Ovary (tissue), 9 donors: ENCODE results near the gene LIMCH1. TPM values are rescaled to one million over a fixed set of nuclear protein-coding genes. Genes with fewer than 3 reads are reported as not detected.

Experiments used
- DNase-seq, 5 donors: peaks; one replicate each; pipeline ENCODE4 v3.0.0-alpha.2; 2019 to 2020
- H3K27ac ChIP-seq, 2 donors: fragments of 200-600 bp; one replicate each; pipeline versions ENCODE4 v1.5.1 to v1.8.0; 2019 to 2022
- H3K27me3 ChIP-seq: fragments of 200-600 bp; one replicate; pipeline ENCODE4 v1.8.0; 2022
- H3K36me3 ChIP-seq: fragments of 200-600 bp; sonication (generic); one replicate; pipeline ENCODE4 v1.5.1; 2019
- H3K4me1 ChIP-seq: one replicate; pipeline ENCODE4 v1.8.1; 2013; ENCODE audit warnings: mild to moderate bottlenecking, moderate library complexity; ENCODE audit not compliant: insufficient read depth
- H3K4me3 ChIP-seq: fragments of 200-600 bp; sonication (generic); one replicate; pipeline ENCODE4 v1.5.1; 2017
- H3K9me3 ChIP-seq, 2 donors: fragments of 200-600 bp in 1 of 2; sonication (generic) in 1 of 2; one replicate each; pipeline versions ENCODE4 v1.5.1 to v1.8.1; 2013 to 2019; ENCODE audit warnings: mild to moderate bottlenecking in 1 of 2, moderate library complexity in 1 of 2
- CTCF ChIP-seq, 3 donors: fragments of 450-650 bp in 2 of 3; fragments of 200-600 bp in 1 of 3; IDR thresholded peaks; one replicate each; pipeline versions ENCODE4 v1.5.1 to v1.8.0; 2016 to 2022; ENCODE audit warnings: antibody characterized with exemption in 3 of 3, mild to moderate bottlenecking in 1 of 3
- EP300 ChIP-seq: sonication (generic); formaldehyde crosslinking; IDR thresholded peaks from one replicate; pipeline ENCODE4 v1.6.1; 2017; ENCODE audit warnings: antibody characterized with exemption
- POLR2A ChIP-seq: fragments of 450-650 bp; IDR thresholded peaks from one replicate; pipeline ENCODE4 v1.6.1; 2017; ENCODE audit warnings: antibody characterized with exemption, mild to moderate bottlenecking, moderate library complexity
- WGBS, 3 donors: extraction: QIAGEN DNeasy Blood & Tissue Kit in 1 of 3; methylation state at CpG; one replicate each; pipeline versions ENCODE4 v1.1.5 to v1.1.7; 2013 to 2017; 5-methylcytosine and 5-hydroxymethylcytosine counted together
- intact Hi-C, 4 donors: fragments of 100-400 bp; cut with DNase I; formaldehyde crosslinking; loops; one replicate each; pipeline versions ENCODE4 v1.11.0 to v1.15.1; 2022 to 2023
- polyA plus RNA-seq, 2 donors: library from polyadenylated mRNA; stranded (reverse); fragments of 200-250 nt in 1 of 2; fragments of 350-450 nt in 1 of 2; fragmentation: Illumina TruSeq in 1 of 2; extraction: RNeasy Lipid Tissue Mini Kit (QIAGEN cat#74804) in 1 of 2; gene quantifications; one replicate each; pipeline ENCODE4 v1.2.3, GENCODE V29; 2013 to 2014
- total RNA-seq, 7 donors: library from RNA; depleted of rRNA in 2 of 7; stranded (reverse); fragments of >200 nt in 2 of 7; fragmentation: NEBNext Ultra II Directional in 3 of 7; extraction: Animal tissue kit (Norgen Biotek cat#: 25700) in 3 of 7; gene quantifications; one replicate each; pipeline versions ENCODE4 v1.1.0 to v1.2.4, GENCODE V29; 2016 to 2023
- donor health status: DM: no; HTN: no; CAD: no; lungs with moderate emphysema.
- donor health status: DM: no; HTN: no; CAD: no.
- donor health status: Bipolar disorder and iron deficiency.
- donor health status: DM: yes; HTN: yes; CAD: no.
- donor health status: DM: no; HTN: no; CAD: no.
- donor health status: DM: yes; HTN: yes; CAD: no.

The LIMCH1 gene
- total and polyA plus RNA-seq, 9 donors: 9.7 to 56.6 (median 23.6) TPM

- WGBS, 3 donors: 56 to 66% (median 60%) methylated on average over 2 of the region's 2 CpGs
- peaks cover 2% of the 10 kb centered on the region for H3K4me1 ChIP-seq
- no peaks in the 10 kb centered on the region for H3K9me3 ChIP-seq
- TF ChIP-seq POLR2A (no peak), CTCF (IDR thresholded peaks at IDR 0.05) (no peak), EP300 (no peak)
- DNase-seq: no peak
- H3K36me3 ChIP-seq: no peaks in the 10 kb centered on the region
- intact Hi-C loops: no loop called here
- no peak overlapping the region for H3K4me3 ChIP-seq
- no peaks in the 10 kb centered on the region for H3K27me3 ChIP-seq
- H3K27ac ChIP-seq: no peak overlapping the region
These were observed 28.5 kb upstream of the LIMCH1 start for GRCh38 chr4:41509451-41509866.

- Histone ChIP-seq H3K27ac (no peak overlapping the region), H3K36me3 (no peaks in the 10 kb centered on the region), H3K27me3 (no peaks in the 10 kb centered on the region), H3K4me3 (no peak overlapping the region), H3K9me3 (no peaks in the 10 kb centered on the region), H3K4me1 (peaks cover 2% of the 10 kb centered on the region)
- no peak for DNase-seq
- WGBS, 3 donors: 92 to 100% (median 96%) methylated on average over 1 of the region's 1 CpG
- no peak for TF ChIP-seq POLR2A
- no peak for TF ChIP-seq CTCF (IDR thresholded peaks at IDR 0.05)
- no peak for TF ChIP-seq EP300
- intact Hi-C loops: no loop called here
These were observed 27.8 kb upstream of the LIMCH1 start for GRCh38 chr4:41510179-41510578.

- WGBS, 3 donors: 87 to 90% (median 89%) methylated on average over 1 of the region's 1 CpG
- no peak for DNase-seq
- Histone ChIP-seq H3K9me3 (no peaks in the 10 kb centered on the region), H3K4me3 (no peak overlapping the region), H3K4me1 (peaks cover 2% of the 10 kb centered on the region), H3K27me3 (no peaks in the 10 kb centered on the region), H3K27ac (no peak overlapping the region), H3K36me3 (no peaks in the 10 kb centered on the region)
- no peak for TF ChIP-seq CTCF (IDR thresholded peaks at IDR 0.05)
- intact Hi-C loops: no loop called here
These were observed 25.8 kb upstream of the LIMCH1 start for GRCh38 chr4:41512136-41512535.

- no peak overlapping the region for H3K27ac ChIP-seq
- H3K4me1 ChIP-seq: peaks cover 2% of the 10 kb centered on the region
- no peak overlapping the region for H3K4me3 ChIP-seq
- intact Hi-C loops: no loop called here
- no peaks in the 10 kb centered on the region for H3K27me3 ChIP-seq
- H3K36me3 ChIP-seq: no peaks in the 10 kb centered on the region
- DNase-seq: no peak
- TF ChIP-seq CTCF (IDR thresholded peaks at IDR 0.05) (no peak), EP300 (no peak), POLR2A (no peak)
- no peaks in the 10 kb centered on the region for H3K9me3 ChIP-seq
These were observed 25.4 kb upstream of the LIMCH1 start for GRCh38 chr4:41512596-41512995.

GRCh38 chr4:41514169-41514568 is 23.8 kb upstream of the LIMCH1 start:
- Histone ChIP-seq H3K36me3 (no peaks in the 10 kb centered on the region), H3K4me3 (no peak overlapping the region), H3K4me1 (no peaks in the 10 kb centered on the region), H3K9me3 (no peaks in the 10 kb centered on the region), H3K27ac (no peak overlapping the region), H3K27me3 (no peaks in the 10 kb centered on the region)
- intact Hi-C loops: no loop called here
- DNase-seq: no peak
- WGBS, 3 donors: 88 to 95% (median 89%) methylated on average over 1 of the region's 1 CpG
- TF ChIP-seq CTCF (IDR thresholded peaks at IDR 0.05) (no peak), EP300 (no peak), POLR2A (no peak)
